GM19239 (cell line): ENCODE data around the gene CES1.
"Not testable (repeated sequence)": the region's sequence is repeated elsewhere in the genome, so short reads cannot be mapped to it uniquely, and the experiment has no call there.

Experiments
- DNase-seq: peaks from one replicate; pipeline ENCODE4 v3.0.0; 2011; ENCODE audit warnings: low spot score; ENCODE audit not compliant: insufficient read length
- FAIRE-seq: peaks from 2 replicates; lab custom pipeline; 2011; peaks lifted over from hg19 to GRCh38; lab: Jason Lieb, UNC

Gene CES1

GRCh38 chr16:55832773-55833691 lies at the start of gene CES1:
TSS of gene CES1 (minus strand) at chr16:55833096. CDS start at chr16:55833055, 41 bp downstream.
- no peak for FAIRE-seq

GRCh38 chr16:55876854-55877253 lies 44.0 kb upstream of the CES1 start:
- no peak for DNase-seq
- FAIRE-seq = no peak

More at GRCh38 chr16:55832773-55833691, at the start of gene CES1:
- no peak for DNase-seq

GRCh38 chr16:55875273-55875672 lies 42.4 kb upstream of the CES1 start, which contains the start of gene CES5A:
TSS of gene CES5A (minus strand) at chr16:55875373. CDS start at chr16:55875221, 152 bp downstream.
- FAIRE-seq (no peak), DNase-seq (no peak)

GRCh38 chr16:55873122-55873521 lies 40.2 kb upstream of the CES1 start:
- FAIRE-seq (no peak), DNase-seq (no peak)

GRCh38 chr16:55872130-55872529 lies 39.2 kb upstream of the CES1 start:
- FAIRE-seq = no peak

GRCh38 chr16:55871411-55872038 lies 38.6 kb upstream of the CES1 start:
- no peak for DNase-seq
- no peak for FAIRE-seq

More at GRCh38 chr16:55872130-55872529, 39.2 kb upstream of the CES1 start:
- DNase-seq = no peak

GRCh38 chr16:55868980-55869379 lies 36.1 kb upstream of the CES1 start:
- DNase-seq (no peak), FAIRE-seq (no peak)

GRCh38 chr16:55868137-55868536 lies 35.2 kb upstream of the CES1 start:
- DNase-seq (no peak), FAIRE-seq (no peak)

GRCh38 chr16:55861288-55861687 lies 28.4 kb upstream of the CES1 start:
- DNase-seq (no peak), FAIRE-seq (no peak)

GRCh38 chr16:55857650-55858049 lies 24.8 kb upstream of the CES1 start:
- FAIRE-seq, DNase-seq: not testable (repeated sequence)

- FAIRE-seq (no peak), DNase-seq (no peak)
Measured at GRCh38 chr16:55856950-55857349, 24.1 kb upstream of the CES1 start.

- FAIRE-seq (no peak), DNase-seq (no peak)
Measured at GRCh38 chr16:55853114-55853513, 20.2 kb upstream of the CES1 start.

- FAIRE-seq = no peak
- DNase-seq = no peak
Measured at GRCh38 chr16:55849536-55849935, 16.6 kb upstream of the CES1 start.

GRCh38 chr16:55846598-55847346 lies 13.9 kb upstream of the CES1 start:
- FAIRE-seq = no peak
- no peak for DNase-seq

GRCh38 chr16:55843105-55843395 lies 10.2 kb upstream of the CES1 start:
- FAIRE-seq (no peak), DNase-seq (no peak)

GRCh38 chr16:55842369-55843104 lies 9.6 kb upstream of the CES1 start:
- DNase-seq (peak; percentile 40), FAIRE-seq (peak; percentile 80)

GRCh38 chr16:55839115-55839514 lies 6.2 kb upstream of the CES1 start:
- FAIRE-seq = no peak
- no peak for DNase-seq

GRCh38 chr16:55836158-55836611 lies 3.3 kb upstream of the CES1 start:
- FAIRE-seq (no peak), DNase-seq (no peak)

- FAIRE-seq = no peak
- no peak for DNase-seq
Measured at GRCh38 chr16:55835581-55835980, 2.7 kb upstream of the CES1 start.

- not testable (repeated sequence) for DNase-seq, FAIRE-seq
Measured at GRCh38 chr16:55835173-55835572, 2.3 kb upstream of the CES1 start.
